ENCODE measurements around the gene SURF2.

DNA sequence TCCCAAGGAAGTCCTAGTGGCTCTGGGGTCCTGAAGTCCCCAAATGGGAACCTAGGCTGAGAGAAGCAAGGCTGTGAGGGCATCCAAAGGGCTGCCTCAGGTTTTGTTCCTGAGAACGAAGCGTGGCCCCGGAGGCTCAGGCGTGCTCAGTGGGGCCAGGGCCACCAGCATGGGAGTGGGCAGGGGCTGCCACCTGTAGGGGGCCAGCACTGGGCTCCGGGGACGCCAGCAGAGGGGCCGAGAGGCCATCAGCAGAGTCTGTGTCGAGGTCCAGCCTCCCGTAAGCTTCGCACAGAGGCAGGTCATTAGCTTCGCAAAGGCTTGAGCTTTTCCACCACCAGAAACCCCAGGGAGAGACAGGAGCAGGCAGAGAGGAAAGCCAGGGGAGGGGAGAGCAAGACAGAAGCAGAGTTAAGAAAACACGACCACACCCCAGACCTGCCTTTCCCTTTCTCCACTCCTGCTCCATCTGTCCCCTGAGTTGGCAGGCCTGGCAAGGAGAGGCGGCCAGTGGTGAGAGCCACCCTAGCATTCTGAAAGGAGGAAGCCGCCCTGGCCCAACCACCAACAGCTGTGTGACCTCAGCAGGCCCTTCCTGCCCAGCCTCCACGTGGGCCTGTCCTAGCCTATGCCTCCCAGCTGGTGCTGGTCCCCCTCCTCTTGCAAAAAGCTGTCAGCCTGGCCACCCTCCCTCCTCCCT, 14.8 kb upstream of the SURF2 start:
- TF ChIP-seq, protein P1, sequence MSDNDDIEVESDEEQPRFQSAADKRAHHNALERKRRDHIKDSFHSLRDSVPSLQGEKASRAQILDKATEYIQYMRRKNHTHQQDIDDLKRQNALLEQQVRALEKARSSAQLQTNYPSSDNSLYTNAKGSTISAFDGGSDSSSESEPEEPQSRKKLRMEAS (IDR thresholded peaks at IDR 0.05; ENCODE audit: low read depth), result no peak
- TF ChIP-seq MEF2A (IDR thresholded peaks at IDR 0.05; ENCODE audit: borderline replicate concordance, low read depth) (no peak), FOXM1 (IDR thresholded peaks at IDR 0.05; ENCODE audit: low read depth) (no peak), EP300 (IDR thresholded peaks at IDR 0.05; ENCODE audit: borderline replicate concordance in 1 of 2, low read depth in 1 of 2, low read length in 1 of 2) (no peak), RFX5 (IDR thresholded peaks at IDR 0.05; ENCODE audit: low read length) (no peak)
- TF ChIP-seq, protein P2, sequence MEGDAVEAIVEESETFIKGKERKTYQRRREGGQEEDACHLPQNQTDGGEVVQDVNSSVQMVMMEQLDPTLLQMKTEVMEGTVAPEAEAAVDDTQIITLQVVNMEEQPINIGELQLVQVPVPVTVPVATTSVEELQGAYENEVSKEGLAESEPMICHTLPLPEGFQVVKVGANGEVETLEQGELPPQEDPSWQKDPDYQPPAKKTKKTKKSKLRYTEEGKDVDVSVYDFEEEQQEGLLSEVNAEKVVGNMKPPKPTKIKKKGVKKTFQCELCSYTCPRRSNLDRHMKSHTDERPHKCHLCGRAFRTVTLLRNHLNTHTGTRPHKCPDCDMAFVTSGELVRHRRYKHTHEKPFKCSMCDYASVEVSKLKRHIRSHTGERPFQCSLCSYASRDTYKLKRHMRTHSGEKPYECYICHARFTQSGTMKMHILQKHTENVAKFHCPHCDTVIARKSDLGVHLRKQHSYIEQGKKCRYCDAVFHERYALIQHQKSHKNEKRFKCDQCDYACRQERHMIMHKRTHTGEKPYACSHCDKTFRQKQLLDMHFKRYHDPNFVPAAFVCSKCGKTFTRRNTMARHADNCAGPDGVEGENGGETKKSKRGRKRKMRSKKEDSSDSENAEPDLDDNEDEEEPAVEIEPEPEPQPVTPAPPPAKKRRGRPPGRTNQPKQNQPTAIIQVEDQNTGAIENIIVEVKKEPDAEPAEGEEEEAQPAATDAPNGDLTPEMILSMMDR (IDR thresholded peaks at IDR 0.05), result no peak
- TF ChIP-seq, protein P3, sequence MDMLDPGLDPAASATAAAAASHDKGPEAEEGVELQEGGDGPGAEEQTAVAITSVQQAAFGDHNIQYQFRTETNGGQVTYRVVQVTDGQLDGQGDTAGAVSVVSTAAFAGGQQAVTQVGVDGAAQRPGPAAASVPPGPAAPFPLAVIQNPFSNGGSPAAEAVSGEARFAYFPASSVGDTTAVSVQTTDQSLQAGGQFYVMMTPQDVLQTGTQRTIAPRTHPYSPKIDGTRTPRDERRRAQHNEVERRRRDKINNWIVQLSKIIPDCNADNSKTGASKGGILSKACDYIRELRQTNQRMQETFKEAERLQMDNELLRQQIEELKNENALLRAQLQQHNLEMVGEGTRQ (IDR thresholded peaks at IDR 0.05; ENCODE audit: borderline replicate concordance, low read depth, low read length), result no peak
